K562 (cell line): ENCODE data around the gene GOPC. TPM values are rescaled to one million over a fixed set of nuclear protein-coding genes. Genes with fewer than 3 reads are reported as not detected.

ENCODE experiments used
- ASH1L ChIP-seq: fragments of 450-650 bp; IDR thresholded peaks from 2 replicates; pipeline ENCODE4 v1.6.1; 2018; ENCODE audit warnings: borderline replicate concordance, mild to moderate bottlenecking, low read depth; ENCODE audit not compliant: partially characterized antibody
- BMI1 ChIP-seq: fragments of 150-350 bp; IDR thresholded peaks from 2 replicates; pipeline ENCODE4 v1.6.1; 2014; ENCODE audit warnings: low read length
- C11orf30 ChIP-seq: fragments of 450-650 bp; IDR thresholded peaks from 2 replicates; pipeline ENCODE4 v1.6.1; 2016; ENCODE audit warnings: low read depth, mild to moderate bottlenecking
- CSDE1 ChIP-seq, 2 experiments: fragments of 450-650 bp; IDR thresholded peaks; 2 replicates each; pipeline ENCODE4 v1.6.1; 2016; ENCODE audit warnings: mild to moderate bottlenecking in 1 of 2
- GABPA ChIP-seq: fragments of 200-800 bp; sonication (Bioruptor generic); conservative IDR thresholded peaks from 2 replicates; pipeline ENCODE4 v1.6.1; 2016; ENCODE audit warnings: low read depth, missing genetic modification characterization, missing compliant biosample characterization
- MAFG ChIP-seq: fragments of 450-650 bp; conservative IDR thresholded peaks from 2 replicates; pipeline ENCODE4 v1.6.1; 2016; ENCODE audit warnings: missing genetic modification characterization, missing compliant biosample characterization
- SAFB ChIP-seq: fragments of 200-400 bp; formaldehyde crosslinking; IDR thresholded peaks from 2 replicates; pipeline ENCODE4 v1.6.1; 2017; ENCODE audit warnings: low read depth, low read length, borderline replicate concordance
- SNRNP70 ChIP-seq: fragments of 200-400 bp; formaldehyde crosslinking; optimal IDR thresholded peaks from 2 replicates; pipeline ENCODE3; 2017; ENCODE audit warnings: low read depth, low read length
- TAF1 ChIP-seq: IDR thresholded peaks from 2 replicates; pipeline ENCODE4 v1.6.1; 2011; ENCODE audit warnings: mild to moderate bottlenecking, low read length, moderate library complexity; ENCODE audit not compliant: insufficient read depth, control insufficient read depth, severe bottlenecking; ENCODE audit errors: extremely low read depth
- TBL1XR1 ChIP-seq, 2 experiments: IDR thresholded peaks; 2 replicates each; pipeline ENCODE4 v1.6.1; 2012; ENCODE audit warnings: improper control_type of control experiment in 2 of 2, low read length in 2 of 2, mild to moderate bottlenecking in 1 of 2
- TEAD2 ChIP-seq: fragments of 450-650 bp; IDR thresholded peaks from 2 replicates; pipeline ENCODE4 v1.6.1; 2016; ENCODE audit warnings: missing genetic modification characterization, control low read depth, missing compliant biosample characterization
- ZNF232 ChIP-seq: sonication (generic); formaldehyde crosslinking; IDR thresholded peaks from 2 replicates; pipeline ENCODE4 v1.8.0; 2022; ENCODE audit warnings: mild to moderate bottlenecking, missing genetic modification reagents
- polyA plus RNA-seq, 8 experiments: library from polyadenylated mRNA; depleted of rRNA in 4 of 8; stranded (reverse) in 5 of 8; unstranded in 3 of 8; fragments of >200 nt; fragmentation: Nextera tagmentation in 2 of 8; fragmentation: Illumina TruSeq in 1 of 8; extraction: Ambion mirVana in 2 of 8; extraction: Trizol in 1 of 8; gene quantifications; 2 replicates each; pipeline versions ENCODE4 v1.2.1 to v1.2.3, GENCODE V29; 2011 to 2014; ENCODE audit warnings: inconsistent platforms in 1 of 8, missing spikeins in 1 of 8
- total RNA-seq, 7 experiments: library from RNA; depleted of rRNA in 6 of 7; stranded (reverse); fragments of >200 nt in 6 of 7; fragmentation: Illumina TruSeq in 2 of 7; extraction: Trizol in 2 of 7; gene quantifications; 2 replicates each; pipeline versions ENCODE4 v1.2.1 to v1.2.3, GENCODE V29; 2011 to 2021; ENCODE audit warnings: low replicate concordance in 1 of 7
- TF ChIP-seq, protein P1 (sequence below): fragments of 450-650 bp; IDR thresholded peaks from 2 replicates; pipeline ENCODE4 v1.6.1; 2016
- TF ChIP-seq, protein P2 (sequence below): fragments of 450-650 bp; IDR thresholded peaks from 2 replicates; pipeline ENCODE4 v1.7.0; 2016; ENCODE audit warnings: borderline replicate concordance
- TF ChIP-seq, protein P3 (sequence below): sonication (generic); formaldehyde crosslinking; IDR thresholded peaks from 2 replicates; pipeline ENCODE4 v1.8.1; 2022; ENCODE audit warnings: missing genetic modification reagents

The GOPC gene
- total and polyA plus RNA-seq, 9 of the 15 experiments (the other 6 are each of a cell fraction or from before 2014, with no cell fraction given): 10.0 to 32.2 (median 25.6) TPM

DNA sequence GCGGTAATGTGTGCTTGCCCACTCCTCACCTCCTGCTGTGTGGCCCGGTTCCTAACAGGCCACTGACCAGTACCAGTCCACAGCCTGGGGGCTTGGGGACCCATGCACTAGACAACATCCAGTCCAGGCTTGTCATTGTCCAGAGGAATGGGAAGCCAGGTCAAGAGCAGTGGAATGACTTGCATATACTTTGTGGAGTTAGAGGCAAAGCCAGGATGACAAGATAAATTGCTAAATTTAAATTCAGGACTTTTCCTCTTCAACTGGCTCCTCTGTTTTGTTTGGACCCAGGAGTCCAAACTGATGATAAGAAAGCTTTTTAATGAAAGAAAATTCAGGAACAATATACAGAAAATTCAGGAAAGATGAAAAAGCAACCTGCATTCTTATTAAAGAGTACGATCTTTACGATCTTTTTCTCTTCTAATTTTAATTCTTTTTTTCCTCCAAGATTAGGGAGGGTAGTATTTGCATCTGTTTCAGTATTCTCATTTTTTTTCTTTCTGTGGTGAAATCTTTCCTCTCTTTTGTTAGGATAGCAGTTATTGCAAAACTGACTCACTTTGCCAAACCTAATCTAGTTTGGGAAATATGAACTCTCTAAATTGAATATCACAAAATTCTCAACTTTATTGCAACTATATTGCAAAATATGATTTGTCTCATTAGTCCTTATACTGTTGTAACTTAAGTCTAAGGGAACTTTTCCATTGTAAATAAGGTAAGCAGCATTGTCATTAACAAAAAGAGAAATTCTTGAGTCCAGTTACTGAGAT lies 71.7 kb downstream of the GOPC start (continued):
- peak; percentile 77 for TF ChIP-seq MAFG (tag)
- TF ChIP-seq C11orf30: peak; percentile 29; the same call in 1 of the 2 replicates
- no peak for TF ChIP-seq SAFB
- TF ChIP-seq TAF1: no peak
- TF ChIP-seq, protein P1, sequence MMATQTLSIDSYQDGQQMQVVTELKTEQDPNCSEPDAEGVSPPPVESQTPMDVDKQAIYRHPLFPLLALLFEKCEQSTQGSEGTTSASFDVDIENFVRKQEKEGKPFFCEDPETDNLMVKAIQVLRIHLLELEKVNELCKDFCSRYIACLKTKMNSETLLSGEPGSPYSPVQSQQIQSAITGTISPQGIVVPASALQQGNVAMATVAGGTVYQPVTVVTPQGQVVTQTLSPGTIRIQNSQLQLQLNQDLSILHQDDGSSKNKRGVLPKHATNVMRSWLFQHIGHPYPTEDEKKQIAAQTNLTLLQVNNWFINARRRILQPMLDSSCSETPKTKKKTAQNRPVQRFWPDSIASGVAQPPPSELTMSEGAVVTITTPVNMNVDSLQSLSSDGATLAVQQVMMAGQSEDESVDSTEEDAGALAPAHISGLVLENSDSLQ: peak; percentile 12; the same call in 1 of the 2 replicates
- no peak for TF ChIP-seq TBL1XR1 (IDR thresholded peaks at IDR 0.05; ENCODE audit: low read length in 2 of 2)
- TF ChIP-seq TEAD2 (tag): no peak
- TF ChIP-seq, protein P2, sequence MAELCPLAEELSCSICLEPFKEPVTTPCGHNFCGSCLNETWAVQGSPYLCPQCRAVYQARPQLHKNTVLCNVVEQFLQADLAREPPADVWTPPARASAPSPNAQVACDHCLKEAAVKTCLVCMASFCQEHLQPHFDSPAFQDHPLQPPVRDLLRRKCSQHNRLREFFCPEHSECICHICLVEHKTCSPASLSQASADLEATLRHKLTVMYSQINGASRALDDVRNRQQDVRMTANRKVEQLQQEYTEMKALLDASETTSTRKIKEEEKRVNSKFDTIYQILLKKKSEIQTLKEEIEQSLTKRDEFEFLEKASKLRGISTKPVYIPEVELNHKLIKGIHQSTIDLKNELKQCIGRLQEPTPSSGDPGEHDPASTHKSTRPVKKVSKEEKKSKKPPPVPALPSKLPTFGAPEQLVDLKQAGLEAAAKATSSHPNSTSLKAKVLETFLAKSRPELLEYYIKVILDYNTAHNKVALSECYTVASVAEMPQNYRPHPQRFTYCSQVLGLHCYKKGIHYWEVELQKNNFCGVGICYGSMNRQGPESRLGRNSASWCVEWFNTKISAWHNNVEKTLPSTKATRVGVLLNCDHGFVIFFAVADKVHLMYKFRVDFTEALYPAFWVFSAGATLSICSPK: no peak
- no peak for TF ChIP-seq GABPA (tag)
- TF ChIP-seq BMI1: no peak
- TF ChIP-seq, protein P3, sequence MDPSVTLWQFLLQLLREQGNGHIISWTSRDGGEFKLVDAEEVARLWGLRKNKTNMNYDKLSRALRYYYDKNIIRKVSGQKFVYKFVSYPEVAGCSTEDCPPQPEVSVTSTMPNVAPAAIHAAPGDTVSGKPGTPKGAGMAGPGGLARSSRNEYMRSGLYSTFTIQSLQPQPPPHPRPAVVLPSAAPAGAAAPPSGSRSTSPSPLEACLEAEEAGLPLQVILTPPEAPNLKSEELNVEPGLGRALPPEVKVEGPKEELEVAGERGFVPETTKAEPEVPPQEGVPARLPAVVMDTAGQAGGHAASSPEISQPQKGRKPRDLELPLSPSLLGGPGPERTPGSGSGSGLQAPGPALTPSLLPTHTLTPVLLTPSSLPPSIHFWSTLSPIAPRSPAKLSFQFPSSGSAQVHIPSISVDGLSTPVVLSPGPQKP (CRISPR knock-in tag): no peak
- TF ChIP-seq ASH1L: no peak
- TF ChIP-seq SNRNP70: no peak
- no peak for TF ChIP-seq CSDE1 (IDR thresholded peaks at IDR 0.05)
- TF ChIP-seq ZNF232 (CRISPR knock-in tag): no peak
